H1 (cell line): ENCODE results near the gene JAG1. TPM values are rescaled to one million over a fixed set of nuclear protein-coding genes. Genes with fewer than 3 reads are reported as not detected.

ENCODE experiments used
- CTCF ChIA-PET: fragments of 300-600 bp; sonication (Branson Sonifier 250); formaldehyde crosslinking; loops from one replicate; lab custom pipeline; 2021; ENCODE audit not compliant: partially characterized antibody; lab: Charles Lee
- POLR2A ChIA-PET: fragments of 300-600 bp; sonication (Branson Sonifier 250); formaldehyde crosslinking; loops from one replicate; lab custom pipeline; 2021; ENCODE audit warnings: inconsistent platforms; ENCODE audit not compliant: partially characterized antibody; lab: Charles Lee
- DNase-seq, 2 experiments: peaks; one replicate each; pipeline versions ENCODE4 v3.0.0 to v3.0.0-alpha.2; 2010 to 2022; ENCODE audit warnings: low spot score in 2 of 2, low read depth in 1 of 2, mixed read lengths in 1 of 2
- FAIRE-seq: peaks from 2 replicates; lab custom pipeline; 2011; peaks lifted over from hg19 to GRCh38; lab: Jason Lieb, UNC
- H2AFZ ChIP-seq: 2 replicates; pipeline ENCODE4 v1.8.1; 2012; ENCODE audit warnings: low read length, inconsistent platforms
- H2AK5ac ChIP-seq: 2 replicates; pipeline ENCODE4 v1.6.1; 2013; ENCODE audit warnings: low read depth, low read length
- H2BK120ac ChIP-seq: replicated peaks from 2 replicates; pipeline ENCODE3; 2013; ENCODE audit warnings: low read depth, low read length, inconsistent platforms
- H2BK12ac ChIP-seq: 2 replicates; pipeline ENCODE4 v1.6.1; 2013; ENCODE audit warnings: low read depth, low read length
- H2BK15ac ChIP-seq: 2 replicates; pipeline ENCODE4 v1.6.1; 2013; ENCODE audit warnings: low read length
- H2BK20ac ChIP-seq: 2 replicates; pipeline ENCODE4 v1.6.1; 2013; ENCODE audit warnings: low read length
- H2BK5ac ChIP-seq: 2 replicates; pipeline ENCODE4 v1.6.1; 2013; ENCODE audit warnings: low read depth, low read length
- H3K14ac ChIP-seq: 2 replicates; pipeline ENCODE4 v1.6.1; 2013; ENCODE audit warnings: inconsistent platforms; ENCODE audit not compliant: insufficient read length
- H3K18ac ChIP-seq: 2 replicates; pipeline ENCODE4 v1.6.1; 2013; ENCODE audit warnings: low read length; ENCODE audit errors: extremely low read depth
- H3K23ac ChIP-seq: 2 replicates; pipeline ENCODE4 v1.6.1; 2013; ENCODE audit warnings: inconsistent platforms; ENCODE audit not compliant: insufficient read length
- H3K23me2 ChIP-seq: 2 replicates; pipeline ENCODE4 v1.6.1; 2013; ENCODE audit warnings: low read depth, low read length
- H3K27ac ChIP-seq: 2 replicates; pipeline ENCODE4 v1.6.1; 2011; ENCODE audit warnings: low read depth, low read length, inconsistent platforms
- H3K27me3 ChIP-seq, 4 experiments: replicated peaks in 1 of 4; 1 replicate in 1 of 4; 2 replicates in 3 of 4; pipeline versions ENCODE4 v1.6.1 to v1.8.1; 2011 to 2013; ENCODE audit warnings: low read length in 3 of 4, mild to moderate bottlenecking in 3 of 4, inconsistent platforms in 2 of 4, mixed read lengths in 2 of 4, moderate library complexity in 1 of 4; ENCODE audit not compliant: control insufficient read depth in 3 of 4, insufficient read depth in 3 of 4; ENCODE audit errors: extremely low read depth in 1 of 4
- H3K36me3 ChIP-seq, 4 experiments: 2 replicates each; pipeline versions ENCODE4 v1.6.1 to v1.8.1; 2011 to 2013; ENCODE audit warnings: mild to moderate bottlenecking in 4 of 4, low read length in 3 of 4, moderate library complexity in 2 of 4, control low read depth in 1 of 4, inconsistent platforms in 1 of 4; ENCODE audit not compliant: insufficient read depth in 4 of 4, control insufficient read depth in 2 of 4
- H3K4ac ChIP-seq: replicated peaks from 2 replicates; pipeline ENCODE3; 2013; ENCODE audit warnings: low read length, low read depth, mixed read lengths, inconsistent platforms; ENCODE audit not compliant: insufficient read length
- H3K4me1 ChIP-seq, 4 experiments: replicated peaks in 1 of 4; 1 replicate in 1 of 4; 2 replicates in 3 of 4; pipeline versions ENCODE4 v1.6.1 to v1.8.1; 2011 to 2013; ENCODE audit warnings: low read length in 3 of 4, inconsistent platforms in 2 of 4, mixed read lengths in 1 of 4; ENCODE audit not compliant: insufficient read depth in 4 of 4, control insufficient read depth in 3 of 4
- H3K4me2 ChIP-seq, 2 experiments: 2 replicates each; pipeline versions ENCODE4 v1.6.1 to v1.8.1; 2011 to 2013; ENCODE audit warnings: low read depth in 2 of 2, low read length in 2 of 2, control low read depth in 1 of 2, inconsistent platforms in 1 of 2, mild to moderate bottlenecking in 1 of 2; ENCODE audit not compliant: insufficient read depth in 1 of 2
- H3K4me3 ChIP-seq, 4 experiments: fragments of 200-600, 300-600 bp in 1 of 4; sonication (generic), shearing (Covaris generic), sonication (Bioruptor Twin) in 1 of 4; 2 replicates each; pipeline versions ENCODE4 v1.5.1 to v1.8.1; 2011 to 2016; ENCODE audit warnings: low read length in 4 of 4, low read depth in 3 of 4, control low read depth in 2 of 4, inconsistent platforms in 2 of 4, mild to moderate bottlenecking in 2 of 4, mixed read lengths in 1 of 4, moderate library complexity in 1 of 4; ENCODE audit not compliant: insufficient read depth in 2 of 4; ENCODE audit errors: extremely low read depth in 1 of 4
- H3K56ac ChIP-seq: replicated peaks from 2 replicates; pipeline ENCODE3; 2013; ENCODE audit warnings: low read depth, mild to moderate bottlenecking, mixed read lengths, low read length, inconsistent platforms; ENCODE audit not compliant: insufficient read length
- H3K79me1 ChIP-seq: 2 replicates; pipeline ENCODE4 v1.6.1; 2013; ENCODE audit warnings: low read depth, low read length, control low read depth
- H3K79me2 ChIP-seq, 2 experiments: 2 replicates each; pipeline versions ENCODE4 v1.6.1 to v1.8.1; 2012 to 2013; ENCODE audit warnings: low read length in 2 of 2, mild to moderate bottlenecking in 2 of 2, inconsistent platforms in 1 of 2; ENCODE audit not compliant: insufficient read depth in 2 of 2, control insufficient read depth in 1 of 2
- H3K9ac ChIP-seq, 4 experiments: replicated peaks in 1 of 4; 1 replicate in 1 of 4; 2 replicates in 3 of 4; pipeline versions ENCODE4 v1.6.1 to v1.8.1; 2011 to 2013; ENCODE audit warnings: low read depth in 3 of 4, low read length in 3 of 4, control low read depth in 2 of 4, mild to moderate bottlenecking in 2 of 4, moderate library complexity in 2 of 4, inconsistent platforms in 1 of 4; ENCODE audit errors: extremely low read depth in 1 of 4
- H3K9me3 ChIP-seq, 2 experiments: 2 replicates each; pipeline versions ENCODE4 v1.6.1 to v1.8.1; 2012 to 2013; ENCODE audit warnings: mild to moderate bottlenecking in 2 of 2, moderate library complexity in 2 of 2, control low read depth in 1 of 2, inconsistent platforms in 1 of 2, low read depth in 1 of 2, low read length in 1 of 2, mixed read lengths in 1 of 2; ENCODE audit not compliant: insufficient read depth in 2 of 2
- H4K20me1 ChIP-seq, 2 experiments: replicated peaks in 1 of 2; 2 replicates each; pipeline versions ENCODE3 to v1.8.1; 2011 to 2013; ENCODE audit warnings: inconsistent platforms in 2 of 2, low read length in 2 of 2, mild to moderate bottlenecking in 1 of 2; ENCODE audit not compliant: insufficient read depth in 2 of 2, control insufficient read depth in 1 of 2
- H4K5ac ChIP-seq: 2 replicates; pipeline ENCODE4 v1.6.1; 2013; ENCODE audit warnings: low read length, low read depth, mixed read lengths, inconsistent platforms; ENCODE audit not compliant: insufficient read length
- H4K8ac ChIP-seq: 2 replicates; pipeline ENCODE4 v1.8.0; 2013; ENCODE audit warnings: mild to moderate bottlenecking, moderate library complexity, low read length, inconsistent platforms; ENCODE audit not compliant: insufficient read depth; ENCODE audit errors: extremely low read depth
- H4K91ac ChIP-seq: replicated peaks from 2 replicates; pipeline ENCODE3; 2013; ENCODE audit warnings: low read length, mixed read lengths, inconsistent platforms; ENCODE audit not compliant: insufficient read length
- ATF3 ChIP-seq: IDR thresholded peaks from 2 replicates; pipeline ENCODE4 v1.6.1; 2011; ENCODE audit warnings: low read depth, mild to moderate bottlenecking, low read length; ENCODE audit not compliant: insufficient read depth
- CBX5 ChIP-seq: fragments of 300-800, 300-1000 bp; sonication (generic); IDR thresholded peaks from 2 replicates; pipeline ENCODE4 v1.7.1; 2016; ENCODE audit warnings: antibody characterized with exemption, low read length, low read depth
- GTF2F1 ChIP-seq: IDR thresholded peaks from 2 replicates; pipeline ENCODE4 v1.6.1; 2012; ENCODE audit warnings: low read depth, low read length, improper control_type of control experiment, borderline replicate concordance
- JUND ChIP-seq: IDR thresholded peaks from 2 replicates; pipeline ENCODE4 v1.6.1; 2011; ENCODE audit warnings: mild to moderate bottlenecking, improper control_type of control experiment, low read length
- KDM4A ChIP-seq: IDR thresholded peaks from one replicate; pipeline ENCODE4 v1.7.1; 2012; ENCODE audit warnings: low read depth, mild to moderate bottlenecking, moderate library complexity, low read length, inconsistent platforms; ENCODE audit not compliant: severe bottlenecking
- MAX ChIP-seq: IDR thresholded peaks from 2 replicates; pipeline ENCODE4 v1.6.1; 2012; ENCODE audit warnings: inconsistent platforms
- NRF1 ChIP-seq: IDR thresholded peaks from 2 replicates; pipeline ENCODE4 v1.6.1; 2011; ENCODE audit warnings: mild to moderate bottlenecking, low read depth, low read length, improper control_type of control experiment
- RBBP5 ChIP-seq: IDR thresholded peaks from 2 replicates; pipeline ENCODE4 v1.7.1; 2012; ENCODE audit warnings: low read depth, mild to moderate bottlenecking, inconsistent platforms, low read length, moderate library complexity, borderline replicate concordance
- RFX5 ChIP-seq: IDR thresholded peaks from 2 replicates; pipeline ENCODE4 v1.6.1; 2011; ENCODE audit warnings: low read depth, low read length, improper control_type of control experiment, borderline replicate concordance
- SRF ChIP-seq: IDR thresholded peaks from 2 replicates; pipeline ENCODE4 v1.6.1; 2011; ENCODE audit warnings: mild to moderate bottlenecking, low read depth, low read length, moderate library complexity
- SUZ12 ChIP-seq: fragments of 200-600 bp; sonication (generic); IDR thresholded peaks from 2 replicates; pipeline ENCODE4 v1.6.1; 2012; ENCODE audit warnings: mild to moderate bottlenecking, inconsistent platforms, low read length, moderate library complexity, mixed read lengths
- YY1 ChIP-seq: IDR thresholded peaks from 2 replicates; pipeline ENCODE4 v1.6.1; 2011; ENCODE audit warnings: low read depth, mild to moderate bottlenecking, low read length
- ZNF274 ChIP-seq: IDR thresholded peaks from 2 replicates; pipeline ENCODE4 v1.7.0; 2012; ENCODE audit warnings: low read length, borderline replicate concordance; ENCODE audit errors: extremely low read depth
- WGBS, 2 experiments: shearing (Covaris generic) in 1 of 2; methylation state at CpG; one replicate each; pipeline versions ENCODE4 v1.1.6 to v1.1.7; 2013 to 2015; ENCODE audit warnings: low lambda C conversion rate in 2 of 2, mixed read lengths in 2 of 2, inconsistent platforms in 1 of 2, low coverage in 1 of 2, missing lambda C conversion rate in 1 of 2; ENCODE audit not compliant: insufficient replicate concordance in 2 of 2, insufficient coverage in 1 of 2, insufficient read length in 1 of 2; ENCODE audit errors: extremely low coverage in 1 of 2, missing lambda C conversion rate in 1 of 2; 5-methylcytosine and 5-hydroxymethylcytosine counted together
- polyA plus RNA-seq, 7 experiments: library from polyadenylated mRNA; depleted of rRNA in 3 of 7; stranded (reverse) in 5 of 7; unstranded in 2 of 7; fragments of >200 nt in 5 of 7; fragments of 200-250 nt in 2 of 7; gene quantifications; 1 replicate in 5 of 7; 2 replicates in 1 of 7; 4 replicates in 1 of 7; pipeline versions ENCODE4 v1.2.1 to v1.2.3, GENCODE V29; 2011 to 2013; ENCODE audit warnings: missing spikeins in 2 of 7, mixed read lengths in 2 of 7
- total RNA-seq: library from RNA; stranded (reverse); fragmentation: NEBNext Ultra II Directional; extraction: Animal tissue kit (Norgen Biotek cat#: 25700); gene quantifications from 2 replicates; pipeline ENCODE4 v1.2.1, GENCODE V29; 2021

JAG1 gene
- total and polyA plus RNA-seq, 2 of the 8 experiments (the other 6 are each of a cell fraction or from before 2014, with no cell fraction given), result 13.5 to 27.3 TPM

DNA sequence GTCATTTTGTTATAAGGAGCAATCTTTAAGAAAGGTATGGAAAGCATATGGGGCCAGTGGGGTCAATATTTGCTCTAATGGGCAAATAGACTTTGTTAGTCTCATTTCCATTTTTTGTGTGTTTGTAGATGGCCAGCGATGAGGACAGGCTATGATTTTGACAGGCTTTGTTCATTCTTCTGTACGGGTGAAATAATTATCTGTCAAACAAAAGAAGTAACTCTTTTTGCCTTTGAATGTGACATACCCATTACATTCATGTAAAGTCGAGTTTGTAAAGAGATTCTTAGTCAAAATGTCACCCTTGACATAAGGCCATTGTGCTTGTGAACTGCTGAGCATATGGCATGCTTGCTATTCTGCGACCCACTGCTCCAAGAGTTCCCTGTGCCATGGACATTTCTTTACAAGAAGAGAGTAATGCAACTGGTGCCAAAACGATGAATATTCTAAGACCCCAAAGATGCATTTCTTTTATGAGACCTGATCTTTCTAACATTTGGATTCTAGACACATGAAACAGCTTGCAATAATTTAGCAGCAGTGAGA, 38.2 kb upstream of the JAG1 start:
- no peak overlapping the region for H4K91ac ChIP-seq
- DNase-seq, result no peak
- H2BK120ac ChIP-seq, result no peak overlapping the region
- H3K36me3 ChIP-seq, result no peaks in the 10 kb centered on the region
- no peaks in the 10 kb centered on the region for H3K79me1 ChIP-seq
- no peak overlapping the region for H3K27ac ChIP-seq
- no peak overlapping the region for H3K23ac ChIP-seq
- no peaks in the 10 kb centered on the region for H3K27me3 ChIP-seq
- 78% methylated on average over 5 of the region's 5 CpGs; no CpG with 5 or more reads in 1 of the 2 experiments for WGBS, 2 experiments
- no peak overlapping the region for H2BK15ac ChIP-seq
- no peak overlapping the region for H3K4ac ChIP-seq
- no peak overlapping the region for H4K5ac ChIP-seq
- no peak overlapping the region for H3K18ac ChIP-seq
- no peak overlapping the region for H3K14ac ChIP-seq
- H3K23me2 ChIP-seq, result peaks cover 3% of the 10 kb centered on the region; the same call in 1 of the 2 replicates
- H2BK5ac ChIP-seq, result no peak overlapping the region
- no peaks in the 10 kb centered on the region for H3K9me3 ChIP-seq
- H3K79me2 ChIP-seq, result no peaks in the 10 kb centered on the region
- no peak overlapping the region for H3K9ac ChIP-seq
- peaks cover 0 to 4% (median under 1%) of the 10 kb centered on the region in 4 experiments; a peak in 2 of 7 replicates for H3K4me1 ChIP-seq
- ChIA-PET POLR2A (no interaction called here), CTCF (interaction anchor here (0.6 to 1.0 kb wide), 3 partner anchors 9 to 15 kb away, joined by 3 to 5 read pairs (median 3); no protein-coding TSS in a partner anchor)
- no peak overlapping the region for H4K8ac ChIP-seq
- H2BK20ac ChIP-seq, result no peak overlapping the region
- H2AFZ ChIP-seq, result no peak overlapping the region
- H3K4me3 ChIP-seq, result no peak overlapping the region
- no peak overlapping the region for H2AK5ac ChIP-seq
- H3K4me2 ChIP-seq, result no peak overlapping the region
- H2BK12ac ChIP-seq, result no peak overlapping the region
- no peaks in the 10 kb centered on the region for H4K20me1 ChIP-seq
- no peak overlapping the region for H3K56ac ChIP-seq
- no peak for FAIRE-seq
- no peak for TF ChIP-seq MAX
- no peak for TF ChIP-seq GTF2F1
- TF ChIP-seq CBX5, result no peak
- no peak for TF ChIP-seq NRF1
- TF ChIP-seq YY1, result no peak
- TF ChIP-seq RBBP5, result no peak
- no peak for TF ChIP-seq ATF3
- TF ChIP-seq ZNF274, result no peak
- no peak for TF ChIP-seq RFX5
- TF ChIP-seq SRF, result no peak
- TF ChIP-seq KDM4A, result no peak
- no peak for TF ChIP-seq SUZ12
- no peak for TF ChIP-seq JUND
